Retinal pigment epithelial cell (primary cell): ENCODE measurements around the gene CLMP.

ENCODE experiments used
- DNase-seq: peaks from one replicate; pipeline ENCODE4 v3.0.0-alpha.2; 2010; ENCODE audit warnings: low read depth
- H3K4me3 ChIP-seq: 2 replicates; pipeline ENCODE4 v1.5.1; 2011; ENCODE audit warnings: mild to moderate bottlenecking, low read length, control low read depth, moderate library complexity
- TF ChIP-seq, protein P1 (sequence below): conservative IDR thresholded peaks from 2 replicates; pipeline ENCODE4 v1.5.1; 2011; ENCODE audit warnings: low read depth, low read length, control low read depth, inconsistent platforms

The CLMP gene

DNA sequence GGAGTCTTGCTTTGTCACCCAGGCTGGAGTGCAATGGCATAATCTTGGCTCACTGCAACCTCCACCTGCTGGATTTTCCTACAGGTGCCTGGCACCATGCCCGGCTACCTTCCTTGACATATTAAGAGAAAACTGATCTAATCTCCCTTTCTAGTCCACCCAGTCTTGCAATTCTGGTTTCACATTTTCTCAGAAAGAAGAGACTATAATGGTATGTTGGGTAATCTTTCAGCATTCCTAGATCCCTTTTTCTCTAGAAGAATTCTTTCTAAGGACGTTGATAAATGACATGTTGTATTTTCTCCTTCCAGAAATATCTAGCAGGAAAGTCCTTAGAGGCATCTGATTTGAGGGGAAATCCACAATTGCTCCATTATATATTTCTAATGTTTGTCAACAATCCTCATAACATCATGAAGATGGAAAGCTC lies 122.7 kb downstream of the CLMP start:
- H3K4me3 ChIP-seq: no peak overlapping the region
- TF ChIP-seq, protein P1, sequence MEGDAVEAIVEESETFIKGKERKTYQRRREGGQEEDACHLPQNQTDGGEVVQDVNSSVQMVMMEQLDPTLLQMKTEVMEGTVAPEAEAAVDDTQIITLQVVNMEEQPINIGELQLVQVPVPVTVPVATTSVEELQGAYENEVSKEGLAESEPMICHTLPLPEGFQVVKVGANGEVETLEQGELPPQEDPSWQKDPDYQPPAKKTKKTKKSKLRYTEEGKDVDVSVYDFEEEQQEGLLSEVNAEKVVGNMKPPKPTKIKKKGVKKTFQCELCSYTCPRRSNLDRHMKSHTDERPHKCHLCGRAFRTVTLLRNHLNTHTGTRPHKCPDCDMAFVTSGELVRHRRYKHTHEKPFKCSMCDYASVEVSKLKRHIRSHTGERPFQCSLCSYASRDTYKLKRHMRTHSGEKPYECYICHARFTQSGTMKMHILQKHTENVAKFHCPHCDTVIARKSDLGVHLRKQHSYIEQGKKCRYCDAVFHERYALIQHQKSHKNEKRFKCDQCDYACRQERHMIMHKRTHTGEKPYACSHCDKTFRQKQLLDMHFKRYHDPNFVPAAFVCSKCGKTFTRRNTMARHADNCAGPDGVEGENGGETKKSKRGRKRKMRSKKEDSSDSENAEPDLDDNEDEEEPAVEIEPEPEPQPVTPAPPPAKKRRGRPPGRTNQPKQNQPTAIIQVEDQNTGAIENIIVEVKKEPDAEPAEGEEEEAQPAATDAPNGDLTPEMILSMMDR: no peak

DNA sequence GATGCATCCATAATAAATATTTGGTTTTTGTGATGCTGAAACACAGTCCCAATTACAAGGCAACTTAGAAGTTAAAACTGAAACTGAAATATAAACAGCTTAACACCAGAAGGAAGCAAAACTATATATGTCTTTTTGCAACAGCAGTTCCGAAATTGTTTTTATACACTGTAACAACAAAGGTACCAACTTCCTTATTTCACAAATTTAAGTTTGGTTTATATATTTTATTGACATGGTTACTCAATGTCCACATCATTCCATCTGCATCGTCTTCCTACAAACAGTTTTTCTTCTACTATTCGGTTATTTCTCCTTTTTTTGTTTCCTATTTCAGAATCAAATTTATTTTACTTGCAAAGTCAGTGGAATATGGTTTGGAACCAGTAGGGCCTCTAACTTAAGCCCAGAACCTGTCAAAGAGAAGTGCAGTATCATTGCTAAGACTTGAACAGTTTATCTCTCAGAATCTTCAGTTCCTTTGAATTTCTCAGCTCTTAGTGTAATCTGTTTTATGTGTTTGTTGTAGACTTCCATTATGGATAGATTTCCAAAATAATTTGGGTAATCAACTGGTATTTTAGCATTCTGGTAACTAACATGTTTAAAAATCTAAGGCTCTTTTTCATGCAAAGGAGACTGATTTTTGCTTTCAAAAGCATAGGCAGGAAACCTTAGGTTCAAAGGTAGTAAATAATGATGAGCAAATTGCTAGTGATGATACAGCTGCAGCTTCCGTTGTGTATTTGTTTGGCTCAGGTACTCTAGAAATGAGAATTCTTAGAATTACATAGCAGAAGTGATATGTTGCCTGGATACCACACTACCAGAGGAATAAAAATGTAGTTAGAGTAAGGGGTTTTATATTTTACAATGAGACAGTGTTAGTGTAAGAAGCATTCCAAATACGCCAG lies 124.9 kb downstream of the CLMP start:
- DNase-seq: no peak
- TF ChIP-seq, protein P1: no peak
- H3K4me3 ChIP-seq: no peak overlapping the region

More for the DNA sequence above, 122.7 kb downstream of the CLMP start:
- no peak for DNase-seq

DNA sequence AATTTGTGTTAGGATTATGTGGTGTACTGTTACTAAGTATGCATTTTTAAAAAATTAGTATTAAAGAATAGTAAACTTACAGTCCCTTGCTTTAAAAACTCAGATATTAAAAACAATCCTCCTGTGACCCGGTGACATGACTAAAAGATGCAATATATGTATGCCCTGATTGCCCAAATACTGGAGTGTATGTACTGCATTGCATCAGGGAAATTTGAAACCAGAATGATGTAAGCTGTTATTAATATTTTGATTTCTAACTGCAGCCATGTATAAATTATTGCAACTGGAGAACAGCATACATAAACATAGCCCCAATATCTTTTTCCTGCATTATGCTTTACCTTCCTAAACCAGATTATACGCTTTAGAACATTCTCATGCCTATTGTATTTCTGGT lies 129.4 kb downstream of the CLMP start:
- no peak for DNase-seq
- TF ChIP-seq, protein P1: no peak

DNA sequence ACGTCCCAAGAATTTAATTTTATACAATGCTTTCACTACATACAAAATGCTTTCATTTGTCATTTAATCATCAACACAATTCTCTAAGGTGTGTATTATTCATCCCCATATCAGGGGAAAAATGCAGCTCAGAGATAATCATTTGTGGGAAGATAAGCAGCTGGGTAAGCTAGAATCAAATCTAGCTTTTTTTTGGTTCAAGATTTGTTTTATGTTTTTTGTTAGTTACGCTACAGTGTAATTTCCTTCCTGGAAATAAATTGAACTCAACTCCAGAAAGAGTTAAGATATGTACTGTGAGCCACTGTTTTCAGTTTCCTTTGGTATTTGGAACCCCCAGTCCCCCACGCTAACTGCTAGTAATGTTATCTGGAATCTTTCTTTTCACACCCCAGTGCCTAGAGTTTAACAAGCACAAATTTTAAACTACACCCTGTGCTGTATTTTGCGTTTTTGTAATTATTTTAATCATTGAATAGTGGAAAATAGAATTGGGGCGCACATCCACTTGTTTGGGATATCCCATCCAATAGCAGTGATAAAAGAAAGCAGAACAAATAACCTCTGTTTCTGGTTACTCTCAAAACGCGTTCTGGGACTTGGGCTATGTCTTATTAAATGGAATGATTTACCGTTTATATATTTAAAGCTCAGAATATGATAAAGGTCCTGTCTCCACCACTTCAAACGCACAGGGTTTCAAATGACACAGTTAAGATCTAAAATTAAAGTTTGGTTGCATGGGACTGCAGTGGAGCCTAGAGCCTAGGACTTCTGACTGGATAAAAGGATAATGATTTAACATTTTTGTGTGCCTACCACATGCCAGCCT lies 131.0 kb downstream of the CLMP start:
- H3K4me3 ChIP-seq: peak overlapping the region; percentile 88
- TF ChIP-seq, protein P1: no peak
- no peak for DNase-seq

More for the DNA sequence above, 129.4 kb downstream of the CLMP start:
- H3K4me3 ChIP-seq: no peak overlapping the region

DNA sequence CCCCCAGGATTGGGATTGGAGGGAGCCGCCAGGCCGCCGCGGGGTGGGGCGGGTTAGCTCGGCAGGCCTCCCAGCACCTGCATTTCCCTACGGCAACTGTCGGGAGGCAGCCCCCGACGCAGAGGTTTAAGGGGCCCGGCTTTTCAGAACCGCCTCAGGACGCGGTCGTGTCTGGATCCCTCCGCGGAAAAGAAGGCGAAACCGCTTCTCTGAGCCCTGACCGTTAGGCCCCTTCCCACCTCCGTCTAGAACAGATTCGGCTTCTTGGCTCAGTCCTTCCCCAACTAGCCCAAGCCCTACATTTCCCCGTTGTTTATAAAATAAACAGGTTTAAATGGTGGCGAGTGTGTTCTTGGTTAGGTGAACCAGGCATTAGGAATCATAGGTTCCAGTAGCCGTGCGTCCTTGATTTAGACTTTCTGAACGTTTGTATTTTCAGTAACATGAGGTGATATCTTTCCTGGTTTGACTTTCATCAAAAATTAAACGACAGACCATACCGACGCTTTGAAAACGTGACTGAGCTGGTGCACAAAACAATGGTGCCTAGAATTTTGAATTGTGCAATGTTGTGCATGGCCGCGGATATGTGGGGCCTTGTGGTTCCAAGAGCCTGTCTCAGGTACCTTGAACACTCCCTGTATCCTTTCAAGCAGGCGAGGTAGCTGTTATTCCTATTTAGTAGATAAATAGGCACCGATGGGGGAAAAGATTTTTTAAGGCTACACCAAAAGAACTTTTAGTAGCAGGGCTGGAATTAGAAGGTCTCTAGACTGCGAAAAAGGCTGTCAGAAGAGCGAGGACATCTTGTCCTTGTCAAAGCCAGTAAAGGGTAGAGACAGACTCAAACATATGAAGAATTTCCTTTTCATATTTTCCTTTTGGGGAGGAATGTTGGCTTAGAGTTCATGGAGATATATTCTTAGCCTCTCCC lies 131.9 kb downstream of the CLMP start:
- TF ChIP-seq, protein P1: no peak
- DNase-seq: peak; percentile 29

DNA sequence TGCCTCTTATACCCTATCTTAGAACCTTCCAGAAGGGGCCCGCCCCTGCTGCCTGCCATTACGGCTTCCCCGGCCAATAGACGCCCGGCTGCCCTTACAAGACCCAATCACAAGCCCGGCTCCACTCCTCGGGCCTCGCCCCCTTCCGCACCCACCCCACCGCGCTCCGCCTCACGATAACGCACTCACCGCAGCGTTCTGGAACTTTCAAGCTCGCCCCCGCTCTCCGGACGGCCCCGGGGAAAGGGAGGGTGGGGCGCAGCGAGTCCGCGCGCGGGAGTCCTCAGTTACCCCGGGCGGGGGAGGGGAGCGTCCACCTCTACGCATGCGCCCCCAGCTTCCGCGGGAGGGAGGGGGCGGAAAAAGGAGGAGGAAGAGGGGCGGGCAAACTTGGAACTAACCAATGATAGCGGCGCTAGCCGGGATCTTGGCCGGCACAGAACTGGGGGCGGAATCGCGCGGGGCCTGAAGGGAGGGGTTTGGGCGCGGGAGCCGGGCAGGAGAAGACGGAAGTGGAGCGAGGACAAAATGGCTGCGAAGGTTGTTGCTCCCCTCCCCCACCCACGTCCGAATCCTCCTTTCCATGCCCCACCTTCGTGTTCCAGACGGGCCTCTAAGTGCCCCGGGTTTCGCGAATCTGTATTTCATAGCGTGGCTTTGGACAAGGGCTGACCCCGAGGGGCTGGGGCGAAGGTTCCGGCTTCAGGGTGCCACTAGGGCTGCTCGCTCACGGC lies 132.7 kb downstream of the CLMP start:
- TF ChIP-seq, protein P1: no peak
- DNase-seq: peak; percentile 99
- H3K4me3 ChIP-seq: peak overlapping the region; percentile 99

More for the DNA sequence above, 131.9 kb downstream of the CLMP start:
- peak overlapping the region; percentile 88 for H3K4me3 ChIP-seq
